Bronchial epithelial cell (primary cell): ENCODE measurements around the gene CELF2. TPM values are rescaled to one million over a fixed set of nuclear protein-coding genes. Genes with fewer than 3 reads are reported as not detected.

Experiments
- DNase-seq: peaks from one replicate; pipeline ENCODE4 v3.0.0-alpha.2; 2010; ENCODE audit warnings: low read depth
- FAIRE-seq: peaks from 2 replicates; lab custom pipeline; 2011; peaks lifted over from hg19 to GRCh38; lab: Jason Lieb, UNC
- H3K27me3 ChIP-seq: 2 replicates; pipeline ENCODE4 v1.5.1; 2011; ENCODE audit warnings: low read length; ENCODE audit not compliant: control insufficient read depth, insufficient read depth
- H3K36me3 ChIP-seq: 2 replicates; pipeline ENCODE4 v1.5.1; 2011; ENCODE audit warnings: low read length; ENCODE audit not compliant: control insufficient read depth, insufficient read depth
- H3K4me3 ChIP-seq: 2 replicates; pipeline ENCODE4 v1.5.1; 2011; ENCODE audit warnings: mild to moderate bottlenecking, low read depth, low read length, control low read depth
- CTCF ChIP-seq: IDR thresholded peaks from 2 replicates; pipeline ENCODE4 v1.5.1; 2011; ENCODE audit warnings: mild to moderate bottlenecking, moderate library complexity, low read length, control low read depth, inconsistent platforms; ENCODE audit not compliant: insufficient read depth, severe bottlenecking
- total RNA-seq: library from RNA; depleted of rRNA; stranded (reverse); fragments of >200 nt; gene quantifications from 2 replicates; pipeline ENCODE4 v1.2.1, GENCODE V29; 2014

The CELF2 gene
- total RNA-seq, 1 donor from 2014 or later, result 2.1 TPM

- DNase-seq (no peak), FAIRE-seq (no peak)
- TF ChIP-seq CTCF, result no peak
- Histone ChIP-seq H3K36me3 (no peaks in the 10 kb centered on the region), H3K27me3 (no peaks in the 10 kb centered on the region), H3K4me3 (no peak overlapping the region)
These were observed 258.8 kb downstream of the CELF2 start for GRCh38 chr10:11276449-11276990.

- DNase-seq (no peak), FAIRE-seq (no peak)
- Histone ChIP-seq H3K27me3 (no peaks in the 10 kb centered on the region), H3K4me3 (no peak overlapping the region), H3K36me3 (no peaks in the 10 kb centered on the region)
- TF ChIP-seq CTCF, result no peak
These were observed 261.6 kb downstream of the CELF2 start for GRCh38 chr10:11279314-11279713.

GRCh38 chr10:11280187-11280932 lies 262.7 kb downstream of the CELF2 start:
- no peak for DNase-seq
- no peak for TF ChIP-seq CTCF
- FAIRE-seq, result peak; percentile 13
- Histone ChIP-seq H3K36me3 (no peaks in the 10 kb centered on the region), H3K4me3 (no peak overlapping the region), H3K27me3 (no peaks in the 10 kb centered on the region)

GRCh38 chr10:11282156-11282555 lies 264.5 kb downstream of the CELF2 start:
- H3K27me3 ChIP-seq, result no peaks in the 10 kb centered on the region
- FAIRE-seq, result no peak
- no peak for DNase-seq

GRCh38 chr10:11282661-11283060 lies 265.0 kb downstream of the CELF2 start:
- FAIRE-seq, result no peak
- no peak for DNase-seq
- no peak overlapping the region for H3K4me3 ChIP-seq
- TF ChIP-seq CTCF, result no peak
- no peaks in the 10 kb centered on the region for H3K36me3 ChIP-seq
- no peaks in the 10 kb centered on the region for H3K27me3 ChIP-seq

More at GRCh38 chr10:11282156-11282555, 264.5 kb downstream of the CELF2 start:
- no peak for TF ChIP-seq CTCF
- no peak overlapping the region for H3K4me3 ChIP-seq
- H3K36me3 ChIP-seq, result no peaks in the 10 kb centered on the region
